ENCODE results near the gene UST. TPM values are rescaled to one million over a fixed set of nuclear protein-coding genes. Genes with fewer than 3 reads are reported as not detected.

Gene UST
- total and polyA plus RNA-seq, 4 donors, result 0.24 to 2.7 (median 0.87) TPM

DNA sequence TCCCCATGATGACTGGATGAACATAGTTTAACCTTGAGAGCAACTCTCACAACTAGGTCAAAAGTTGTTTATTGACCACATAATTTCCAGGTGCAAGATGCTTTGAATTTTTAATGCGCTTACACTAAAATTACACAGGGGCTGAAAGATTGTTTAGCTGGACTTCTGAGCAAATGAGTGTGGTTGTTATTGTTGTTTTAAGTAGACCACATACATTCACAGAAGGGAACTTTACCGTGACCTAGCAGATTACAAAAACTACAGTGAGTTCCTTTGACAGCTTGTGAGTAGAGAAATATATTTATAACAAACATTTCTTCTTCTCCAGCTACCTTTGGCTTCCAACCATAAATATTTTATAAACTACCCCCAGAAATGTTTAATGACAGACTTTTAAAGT is 178.9 kb downstream of the UST start:
- Histone ChIP-seq H3K36me3 (ENCODE audit: control insufficient read depth in 4 of 4, insufficient read depth in 3 of 4, low read depth in 1 of 4, low read length in 3 of 4) (no peaks in the 10 kb centered on the region), H3K9ac (ENCODE audit: low read depth in 1 of 2, low read length in 2 of 2) (no peak overlapping the region), H3K27ac (ENCODE audit: low read depth in 1 of 2, low read length in 2 of 2) (no peak overlapping the region), H3K9me3 (ENCODE audit: control insufficient read depth in 4 of 4, low read length in 3 of 4) (peaks cover 0 to 3% (median 0%) of the 10 kb centered on the region in 4 donors), H3K4me1 (ENCODE audit: control insufficient read depth in 4 of 4, insufficient read depth in 4 of 4, low read length in 3 of 4) (no peaks in the 10 kb centered on the region), H3K4me3 (ENCODE audit: low read depth in 1 of 3, low read length in 3 of 3) (no peak overlapping the region), H3K27me3 (ENCODE audit: control insufficient read depth in 4 of 4, insufficient read depth in 4 of 4, low read length in 3 of 4) (peaks cover 0 to 5% (median 0%) of the 10 kb centered on the region in 4 donors)
- WGBS, result 85% methylated on average over 2 of the region's 2 CpGs
- TF ChIP-seq, protein P1, sequence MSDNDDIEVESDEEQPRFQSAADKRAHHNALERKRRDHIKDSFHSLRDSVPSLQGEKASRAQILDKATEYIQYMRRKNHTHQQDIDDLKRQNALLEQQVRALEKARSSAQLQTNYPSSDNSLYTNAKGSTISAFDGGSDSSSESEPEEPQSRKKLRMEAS (IDR thresholded peaks at IDR 0.05), result no peak
- no peak for TF ChIP-seq RAD21 (IDR thresholded peaks at IDR 0.05)
- TF ChIP-seq, protein P2, sequence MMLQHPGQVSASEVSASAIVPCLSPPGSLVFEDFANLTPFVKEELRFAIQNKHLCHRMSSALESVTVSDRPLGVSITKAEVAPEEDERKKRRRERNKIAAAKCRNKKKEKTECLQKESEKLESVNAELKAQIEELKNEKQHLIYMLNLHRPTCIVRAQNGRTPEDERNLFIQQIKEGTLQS (IDR thresholded peaks at IDR 0.05), result no peak
- TF ChIP-seq, protein P3, sequence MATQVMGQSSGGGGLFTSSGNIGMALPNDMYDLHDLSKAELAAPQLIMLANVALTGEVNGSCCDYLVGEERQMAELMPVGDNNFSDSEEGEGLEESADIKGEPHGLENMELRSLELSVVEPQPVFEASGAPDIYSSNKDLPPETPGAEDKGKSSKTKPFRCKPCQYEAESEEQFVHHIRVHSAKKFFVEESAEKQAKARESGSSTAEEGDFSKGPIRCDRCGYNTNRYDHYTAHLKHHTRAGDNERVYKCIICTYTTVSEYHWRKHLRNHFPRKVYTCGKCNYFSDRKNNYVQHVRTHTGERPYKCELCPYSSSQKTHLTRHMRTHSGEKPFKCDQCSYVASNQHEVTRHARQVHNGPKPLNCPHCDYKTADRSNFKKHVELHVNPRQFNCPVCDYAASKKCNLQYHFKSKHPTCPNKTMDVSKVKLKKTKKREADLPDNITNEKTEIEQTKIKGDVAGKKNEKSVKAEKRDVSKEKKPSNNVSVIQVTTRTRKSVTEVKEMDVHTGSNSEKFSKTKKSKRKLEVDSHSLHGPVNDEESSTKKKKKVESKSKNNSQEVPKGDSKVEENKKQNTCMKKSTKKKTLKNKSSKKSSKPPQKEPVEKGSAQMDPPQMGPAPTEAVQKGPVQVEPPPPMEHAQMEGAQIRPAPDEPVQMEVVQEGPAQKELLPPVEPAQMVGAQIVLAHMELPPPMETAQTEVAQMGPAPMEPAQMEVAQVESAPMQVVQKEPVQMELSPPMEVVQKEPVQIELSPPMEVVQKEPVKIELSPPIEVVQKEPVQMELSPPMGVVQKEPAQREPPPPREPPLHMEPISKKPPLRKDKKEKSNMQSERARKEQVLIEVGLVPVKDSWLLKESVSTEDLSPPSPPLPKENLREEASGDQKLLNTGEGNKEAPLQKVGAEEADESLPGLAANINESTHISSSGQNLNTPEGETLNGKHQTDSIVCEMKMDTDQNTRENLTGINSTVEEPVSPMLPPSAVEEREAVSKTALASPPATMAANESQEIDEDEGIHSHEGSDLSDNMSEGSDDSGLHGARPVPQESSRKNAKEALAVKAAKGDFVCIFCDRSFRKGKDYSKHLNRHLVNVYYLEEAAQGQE (IDR thresholded peaks at IDR 0.05), result no peak
- no peak for TF ChIP-seq RXRA (IDR thresholded peaks at IDR 0.05)
- TF ChIP-seq JUND (IDR thresholded peaks at IDR 0.05), result no peak
- TF ChIP-seq TAF1 (conservative IDR thresholded peaks at IDR 0.05), result no peak
- no peak for DNase-seq (ENCODE audit: low spot score)

DNA sequence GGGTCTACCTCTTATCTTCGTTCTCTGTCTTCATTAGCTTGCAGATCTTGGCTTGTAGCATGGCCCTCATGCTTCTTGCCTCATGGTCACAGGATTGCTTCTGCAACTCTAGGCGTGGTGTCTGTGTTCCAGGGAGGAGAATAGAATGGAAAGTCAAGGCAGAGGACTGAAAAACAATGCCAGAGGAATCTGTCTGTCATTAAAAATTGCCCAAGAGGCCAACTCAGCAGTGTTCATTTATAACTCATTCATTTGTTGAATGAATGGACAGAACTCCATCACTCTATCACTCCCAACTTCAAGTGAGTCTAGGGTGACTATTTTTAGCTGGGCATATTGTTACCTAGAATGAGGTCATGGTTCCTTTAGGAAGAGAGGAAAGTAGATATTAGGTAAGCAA is 179.6 kb downstream of the UST start:
- H3K4me3 ChIP-seq (ENCODE audit: low read depth in 1 of 3, low read length in 3 of 3), result no peak overlapping the region
- peaks cover 0 to 3% (median 0%) of the 10 kb centered on the region in 4 donors for H3K9me3 ChIP-seq (ENCODE audit: control insufficient read depth in 4 of 4, low read length in 3 of 4)
- H3K27me3 ChIP-seq (ENCODE audit: control insufficient read depth in 4 of 4, insufficient read depth in 4 of 4, low read length in 3 of 4), result peaks cover 0 to under 1% (median 0%) of the 10 kb centered on the region in 4 donors
- no peak overlapping the region for H3K9ac ChIP-seq (ENCODE audit: low read depth in 1 of 2, low read length in 2 of 2)
- no peaks in the 10 kb centered on the region for H3K36me3 ChIP-seq (ENCODE audit: control insufficient read depth in 4 of 4, insufficient read depth in 3 of 4, low read depth in 1 of 4, low read length in 3 of 4)
- no peak overlapping the region for H3K27ac ChIP-seq (ENCODE audit: low read depth in 1 of 2, low read length in 2 of 2)
- DNase-seq (ENCODE audit: low spot score), result no peak
- WGBS, result 96% methylated on average over 2 of the region's 2 CpGs
- no peaks in the 10 kb centered on the region for H3K4me1 ChIP-seq (ENCODE audit: control insufficient read depth in 4 of 4, insufficient read depth in 4 of 4, low read length in 3 of 4)
- TF ChIP-seq, protein P1 (IDR thresholded peaks at IDR 0.05), result no peak
- TF ChIP-seq, protein P4, sequence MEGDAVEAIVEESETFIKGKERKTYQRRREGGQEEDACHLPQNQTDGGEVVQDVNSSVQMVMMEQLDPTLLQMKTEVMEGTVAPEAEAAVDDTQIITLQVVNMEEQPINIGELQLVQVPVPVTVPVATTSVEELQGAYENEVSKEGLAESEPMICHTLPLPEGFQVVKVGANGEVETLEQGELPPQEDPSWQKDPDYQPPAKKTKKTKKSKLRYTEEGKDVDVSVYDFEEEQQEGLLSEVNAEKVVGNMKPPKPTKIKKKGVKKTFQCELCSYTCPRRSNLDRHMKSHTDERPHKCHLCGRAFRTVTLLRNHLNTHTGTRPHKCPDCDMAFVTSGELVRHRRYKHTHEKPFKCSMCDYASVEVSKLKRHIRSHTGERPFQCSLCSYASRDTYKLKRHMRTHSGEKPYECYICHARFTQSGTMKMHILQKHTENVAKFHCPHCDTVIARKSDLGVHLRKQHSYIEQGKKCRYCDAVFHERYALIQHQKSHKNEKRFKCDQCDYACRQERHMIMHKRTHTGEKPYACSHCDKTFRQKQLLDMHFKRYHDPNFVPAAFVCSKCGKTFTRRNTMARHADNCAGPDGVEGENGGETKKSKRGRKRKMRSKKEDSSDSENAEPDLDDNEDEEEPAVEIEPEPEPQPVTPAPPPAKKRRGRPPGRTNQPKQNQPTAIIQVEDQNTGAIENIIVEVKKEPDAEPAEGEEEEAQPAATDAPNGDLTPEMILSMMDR (IDR thresholded peaks at IDR 0.05; ENCODE audit: low read depth, low read length, missing input control), result no peak
- TF ChIP-seq YY1 (IDR thresholded peaks at IDR 0.05) (no peak), FOXA1 (IDR thresholded peaks at IDR 0.05) (no peak), RXRA (IDR thresholded peaks at IDR 0.05) (no peak), EGR1 (IDR thresholded peaks at IDR 0.05; ENCODE audit: low read depth in 2 of 2) (no peak), SP1 (IDR thresholded peaks at IDR 0.05) (no peak), RAD21 (IDR thresholded peaks at IDR 0.05) (no peak), JUND (IDR thresholded peaks at IDR 0.05) (no peak), FOXA2 (IDR thresholded peaks at IDR 0.05) (no peak), GABPA (IDR thresholded peaks at IDR 0.05 in 1 of 2, conservative IDR thresholded peaks at IDR 0.05 in 1 of 2) (no peak), HNF4G (IDR thresholded peaks at IDR 0.05) (no peak), NR2F2 (IDR thresholded peaks at IDR 0.05) (no peak), HNF4A (conservative IDR thresholded peaks at IDR 0.05) (no peak), TAF1 (conservative IDR thresholded peaks at IDR 0.05) (no peak)
- TF ChIP-seq, protein P5, sequence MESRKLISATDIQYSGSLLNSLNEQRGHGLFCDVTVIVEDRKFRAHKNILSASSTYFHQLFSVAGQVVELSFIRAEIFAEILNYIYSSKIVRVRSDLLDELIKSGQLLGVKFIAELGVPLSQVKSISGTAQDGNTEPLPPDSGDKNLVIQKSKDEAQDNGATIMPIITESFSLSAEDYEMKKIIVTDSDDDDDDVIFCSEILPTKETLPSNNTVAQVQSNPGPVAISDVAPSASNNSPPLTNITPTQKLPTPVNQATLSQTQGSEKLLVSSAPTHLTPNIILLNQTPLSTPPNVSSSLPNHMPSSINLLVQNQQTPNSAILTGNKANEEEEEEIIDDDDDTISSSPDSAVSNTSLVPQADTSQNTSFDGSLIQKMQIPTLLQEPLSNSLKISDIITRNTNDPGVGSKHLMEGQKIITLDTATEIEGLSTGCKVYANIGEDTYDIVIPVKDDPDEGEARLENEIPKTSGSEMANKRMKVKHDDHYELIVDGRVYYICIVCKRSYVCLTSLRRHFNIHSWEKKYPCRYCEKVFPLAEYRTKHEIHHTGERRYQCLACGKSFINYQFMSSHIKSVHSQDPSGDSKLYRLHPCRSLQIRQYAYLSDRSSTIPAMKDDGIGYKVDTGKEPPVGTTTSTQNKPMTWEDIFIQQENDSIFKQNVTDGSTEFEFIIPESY (IDR thresholded peaks at IDR 0.05), result no peak
- TF ChIP-seq, protein P3 (IDR thresholded peaks at IDR 0.05), result no peak
- TF ChIP-seq, protein P2 (IDR thresholded peaks at IDR 0.05), result no peak
